Smooth muscle cell (in vitro differentiated cells): ENCODE data around the gene EDEM3. TPM values are rescaled to one million over a fixed set of nuclear protein-coding genes. Genes with fewer than 3 reads are reported as not detected.
"Not testable (repeated sequence)": the region's sequence is repeated elsewhere in the genome, so short reads cannot be mapped to it uniquely, and the experiment has no call there.

ENCODE experiments used
- DNase-seq: peaks from one replicate; lab custom pipeline; 2025; ENCODE audit not compliant: unreplicated experiment; lab: John Stamatoyannopoulos, UW
- H2AFZ ChIP-seq: fragments of 200-600 bp; sonication (generic); 2 replicates; pipeline ENCODE4 v1.6.0; 2016; ENCODE audit warnings: antibody characterized with exemption, low read depth, mild to moderate bottlenecking
- H3F3A ChIP-seq: fragments of 200-600 bp; sonication (generic); 2 replicates; pipeline ENCODE4 v1.6.0; 2017; ENCODE audit warnings: antibody characterized with exemption, low read depth
- H3K27ac ChIP-seq: fragments of 200-600 bp; sonication (generic); 2 replicates; pipeline ENCODE4 v1.5.1; 2016; ENCODE audit warnings: low read depth, mild to moderate bottlenecking
- H3K27me3 ChIP-seq: fragments of 200-600 bp; sonication (generic); 2 replicates; pipeline ENCODE4 v1.6.1; 2016; ENCODE audit warnings: low read depth, mild to moderate bottlenecking
- H3K36me3 ChIP-seq: fragments of 200-600 bp; sonication (generic); 2 replicates; pipeline ENCODE4 v1.5.1; 2016; ENCODE audit warnings: low read depth
- H3K4me1 ChIP-seq: fragments of 200-600 bp; sonication (generic); 2 replicates; pipeline ENCODE4 v1.5.1; 2016; ENCODE audit warnings: low read depth
- H3K4me2 ChIP-seq: fragments of 200-600 bp; sonication (generic); 2 replicates; pipeline ENCODE4 v1.6.0; 2016; ENCODE audit warnings: mild to moderate bottlenecking
- H3K4me3 ChIP-seq: fragments of 200-600 bp; sonication (generic); 2 replicates; pipeline ENCODE4 v1.5.1; 2016; ENCODE audit warnings: mild to moderate bottlenecking
- H3K79me2 ChIP-seq: fragments of 200-600 bp; sonication (generic); 2 replicates; pipeline ENCODE4 v1.6.0; 2016; ENCODE audit warnings: low read depth, mild to moderate bottlenecking
- H3K9ac ChIP-seq: fragments of 200-600 bp; sonication (generic); 2 replicates; pipeline ENCODE4 v1.6.0; 2016; ENCODE audit warnings: low read depth
- H3K9me3 ChIP-seq: fragments of 200-600 bp; sonication (generic); replicated peaks from 2 replicates; pipeline ENCODE4 v1.5.1; 2016; ENCODE audit warnings: low read depth
- H4K20me1 ChIP-seq: fragments of 200-600 bp; sonication (generic); 2 replicates; pipeline ENCODE4 v1.6.0; 2016; ENCODE audit warnings: low read depth
- CTCF ChIP-seq: fragments of 200-600 bp; sonication (generic); IDR thresholded peaks from 2 replicates; pipeline ENCODE4 v1.5.1; 2017; ENCODE audit warnings: borderline replicate concordance, mild to moderate bottlenecking, antibody characterized with exemption; ENCODE audit not compliant: insufficient read depth, poor library complexity, severe bottlenecking
- WGBS: methylation state at CpG from one replicate; pipeline ENCODE4 v1.1.7; 2016; ENCODE audit warnings: low lambda C conversion rate; 5-methylcytosine and 5-hydroxymethylcytosine counted together
- polyA plus RNA-seq: library from polyadenylated mRNA; unstranded; fragments of >200 nt; fragmentation: Nextera tagmentation; extraction: Ambion mirVana; gene quantifications from 2 replicates; pipeline ENCODE4 v1.2.1, GENCODE V29; 2016
- total RNA-seq: library from RNA; depleted of rRNA; stranded (reverse); fragments of >200 nt; gene quantifications from 2 replicates; pipeline ENCODE4 v1.2.3, GENCODE V29; 2014

EDEM3 gene
- total and polyA plus RNA-seq, 2 experiments from 2014 or later = 12.9 to 44.3 TPM

GRCh38 chr1:184686540-184686939 is 68.1 kb downstream of the EDEM3 start:
- no peak for TF ChIP-seq CTCF
- Histone ChIP-seq H3K79me2 (no peaks in the 10 kb centered on the region), H3K4me3 (no peak overlapping the region), H3K27ac (no peak overlapping the region), H3F3A (no peaks in the 10 kb centered on the region), H3K9ac (no peak overlapping the region), H3K4me1 (peaks cover 7% of the 10 kb centered on the region), H3K9me3 (no peaks in the 10 kb centered on the region), H3K36me3 (peaks cover 4% of the 10 kb centered on the region), H3K4me2 (no peak overlapping the region), H3K27me3 (no peaks in the 10 kb centered on the region), H4K20me1 (no peaks in the 10 kb centered on the region), H2AFZ (no peak overlapping the region)
- DNase-seq = no peak
- WGBS = 77% methylated on average over 3 of the region's 3 CpGs

- Histone ChIP-seq H3F3A (no peaks in the 10 kb centered on the region), H3K4me3 (no peak overlapping the region), H3K36me3 (peaks cover 6% of the 10 kb centered on the region), H3K27ac (no peak overlapping the region), H3K79me2 (no peaks in the 10 kb centered on the region), H2AFZ (no peak overlapping the region), H3K27me3 (no peaks in the 10 kb centered on the region), H3K9ac (no peak overlapping the region), H3K4me2 (no peak overlapping the region), H3K9me3 (no peaks in the 10 kb centered on the region), H3K4me1 (no peaks in the 10 kb centered on the region), H4K20me1 (no peaks in the 10 kb centered on the region)
- no peak for DNase-seq
- no peak for TF ChIP-seq CTCF
- WGBS = 87% methylated on average over 7 of the region's 7 CpGs
These were observed 69.5 kb downstream of the EDEM3 start for GRCh38 chr1:184685116-184685515.

GRCh38 chr1:184684285-184685074 is 70.2 kb downstream of the EDEM3 start:
- Histone ChIP-seq H3K9ac (no peak overlapping the region), H3K4me2 (no peak overlapping the region), H3K4me3 (no peak overlapping the region), H2AFZ (no peak overlapping the region), H3K27me3 (no peaks in the 10 kb centered on the region), H4K20me1 (no peaks in the 10 kb centered on the region), H3K79me2 (no peaks in the 10 kb centered on the region), H3K9me3 (no peaks in the 10 kb centered on the region), H3K27ac (no peak overlapping the region), H3F3A (no peaks in the 10 kb centered on the region), H3K4me1 (no peaks in the 10 kb centered on the region), H3K36me3 (peaks cover 6% of the 10 kb centered on the region)
- DNase-seq = no peak
- TF ChIP-seq CTCF = no peak
- 93% methylated on average over 11 of the region's 11 CpGs for WGBS

- H3K4me2 ChIP-seq = no peak overlapping the region
- 86% methylated on average over 3 of the region's 3 CpGs for WGBS
- H3K27me3 ChIP-seq = no peaks in the 10 kb centered on the region
- H3K27ac ChIP-seq = no peak overlapping the region
- TF ChIP-seq CTCF = no peak
- DNase-seq = no peak
- no peak overlapping the region for H3K9ac ChIP-seq
- H3K4me1 ChIP-seq = no peaks in the 10 kb centered on the region
- H2AFZ ChIP-seq = no peak overlapping the region
- no peaks in the 10 kb centered on the region for H4K20me1 ChIP-seq
- peaks cover 6% of the 10 kb centered on the region for H3K36me3 ChIP-seq
- H3K9me3 ChIP-seq = no peaks in the 10 kb centered on the region
- H3K79me2 ChIP-seq = no peaks in the 10 kb centered on the region
- no peaks in the 10 kb centered on the region for H3F3A ChIP-seq
- no peak overlapping the region for H3K4me3 ChIP-seq
These were observed 71.7 kb downstream of the EDEM3 start for GRCh38 chr1:184682956-184683355.

GRCh38 chr1:184680611-184681225 is 73.9 kb downstream of the EDEM3 start:
- H3K27me3 ChIP-seq, H3K9ac ChIP-seq, DNase-seq, H2AFZ ChIP-seq, H3K4me3 ChIP-seq, H3K9me3 ChIP-seq, H3K4me1 ChIP-seq, H4K20me1 ChIP-seq, H3K4me2 ChIP-seq, H3K27ac ChIP-seq, H3F3A ChIP-seq, H3K36me3 ChIP-seq, H3K79me2 ChIP-seq: not testable (repeated sequence)
- WGBS = 84% methylated on average over 5 of the region's 5 CpGs
